DMS114 treated with DMSO at 0.1 percent for 48 hours (cell line): ENCODE data around the gene AP2A2.
"Not testable (repeated sequence)": the region's sequence is repeated elsewhere in the genome, so short reads cannot be mapped to it uniquely, and the experiment has no call there.

Source experiments
- DNase-seq: peaks from one replicate; lab custom pipeline; 2025; ENCODE audit not compliant: unreplicated experiment; lab: John Stamatoyannopoulos, UW

AP2A2 gene

GRCh38 chr11:953512-953911 lies 27.8 kb downstream of the AP2A2 start:
- DNase-seq, result no peak

- no peak for DNase-seq
Observed at GRCh38 chr11:954392-955153, 28.9 kb downstream of the AP2A2 start.

GRCh38 chr11:955154-956063 lies 29.7 kb downstream of the AP2A2 start:
- DNase-seq, result no peak

GRCh38 chr11:957212-957920 lies 31.7 kb downstream of the AP2A2 start:
- DNase-seq, result no peak

- DNase-seq, result no peak
Observed at GRCh38 chr11:958101-958500, 32.4 kb downstream of the AP2A2 start.

GRCh38 chr11:959027-959426 lies 33.4 kb downstream of the AP2A2 start:
- DNase-seq, result no peak

- no peak for DNase-seq
Observed at GRCh38 chr11:959608-960007, 33.9 kb downstream of the AP2A2 start.

GRCh38 chr11:961310-961920 lies 35.7 kb downstream of the AP2A2 start:
- not testable (repeated sequence) for DNase-seq

GRCh38 chr11:961921-962320 lies 36.3 kb downstream of the AP2A2 start:
- DNase-seq, result no peak

- no peak for DNase-seq
Observed at GRCh38 chr11:962688-963087, 37.0 kb downstream of the AP2A2 start.

GRCh38 chr11:963852-964251 lies 38.2 kb downstream of the AP2A2 start:
- DNase-seq, result no peak

GRCh38 chr11:965206-965775 lies 39.6 kb downstream of the AP2A2 start:
- DNase-seq, result no peak

- DNase-seq, result no peak
Observed at GRCh38 chr11:967995-968751, 42.5 kb downstream of the AP2A2 start.

- no peak for DNase-seq
Observed at GRCh38 chr11:968822-969221, 43.2 kb downstream of the AP2A2 start.

- no peak for DNase-seq
Observed at GRCh38 chr11:969651-970205, 44.1 kb downstream of the AP2A2 start.

- DNase-seq, result no peak
Observed at GRCh38 chr11:970319-970871, 44.7 kb downstream of the AP2A2 start.

GRCh38 chr11:971092-971690 lies 45.5 kb downstream of the AP2A2 start:
- no peak for DNase-seq

GRCh38 chr11:971731-972365 lies 46.2 kb downstream of the AP2A2 start:
- DNase-seq, result no peak
